NCI-H187 treated with DMSO at 0.1 percent for 48 hours (cell line): ENCODE data around the gene MYMK.

Experiments used
- DNase-seq: peaks from one replicate; lab custom pipeline; 2025; lab: John Stamatoyannopoulos, UW

Gene MYMK

DNA sequence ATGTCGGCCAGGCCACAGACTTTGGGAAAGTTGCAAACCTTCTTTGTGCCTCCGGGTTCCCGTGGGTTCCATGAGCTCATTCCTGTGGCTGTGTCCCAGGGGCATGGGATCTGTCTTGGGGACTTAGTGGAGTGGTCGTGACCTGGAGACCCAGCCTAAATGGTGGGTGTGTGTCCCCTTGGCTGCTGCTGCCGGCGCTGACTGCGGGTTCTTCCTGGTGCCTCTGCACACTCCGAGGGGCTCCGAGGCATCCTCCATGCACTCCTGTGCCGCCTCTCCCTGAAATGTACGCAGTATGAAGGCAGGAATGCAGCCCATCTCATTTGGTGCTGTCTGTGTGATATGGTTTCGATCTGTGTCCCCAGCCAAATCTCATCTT lies 24.9 kb downstream of the MYMK start:
- DNase-seq: no peak

- no peak for DNase-seq
Measured at GRCh38 chr9:133499132-133499891, 25.4 kb downstream of the MYMK start.

- no peak for DNase-seq
Measured at GRCh38 chr9:133496861-133497842, 27.6 kb downstream of the MYMK start.

GRCh38 chr9:133495327-133496293 lies 29.1 kb downstream of the MYMK start:
- DNase-seq: no peak

GRCh38 chr9:133494636-133495326 lies 30.0 kb downstream of the MYMK start:
- DNase-seq: no peak

DNA sequence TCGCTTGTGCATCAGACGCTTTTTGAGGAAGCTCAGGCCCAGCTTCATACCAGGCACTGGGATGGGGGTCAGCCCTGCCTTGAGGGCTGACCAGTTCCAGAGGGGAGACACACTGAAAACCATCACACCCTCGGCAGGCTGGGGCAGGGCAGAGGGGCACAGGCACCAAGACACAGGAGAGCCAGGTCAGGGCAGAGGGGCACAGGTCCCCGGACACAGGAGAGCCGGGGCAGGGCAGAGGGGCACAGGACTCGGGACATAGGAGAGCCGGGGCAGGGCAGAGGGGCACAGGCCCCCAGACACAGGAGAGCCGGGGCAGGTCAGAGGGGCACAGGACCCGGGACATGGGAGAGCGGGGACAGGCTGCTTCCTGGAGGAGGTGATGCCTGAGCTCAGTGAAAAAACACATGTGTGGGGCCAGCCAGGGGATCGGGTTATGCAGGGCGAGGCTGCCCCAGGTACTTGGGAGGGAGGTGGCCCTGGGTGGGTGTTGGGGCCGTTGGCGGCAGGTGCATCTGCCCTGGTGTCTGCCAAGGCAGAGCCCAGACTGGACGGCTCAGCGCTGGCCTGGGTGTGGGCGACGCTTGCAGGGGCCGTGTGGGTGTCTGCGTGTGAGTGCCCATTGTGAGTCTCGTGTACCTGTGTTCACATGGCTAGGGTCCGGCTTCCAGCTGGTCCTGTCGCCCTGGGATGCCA lies 30.8 kb downstream of the MYMK start:
- DNase-seq: no peak

DNA sequence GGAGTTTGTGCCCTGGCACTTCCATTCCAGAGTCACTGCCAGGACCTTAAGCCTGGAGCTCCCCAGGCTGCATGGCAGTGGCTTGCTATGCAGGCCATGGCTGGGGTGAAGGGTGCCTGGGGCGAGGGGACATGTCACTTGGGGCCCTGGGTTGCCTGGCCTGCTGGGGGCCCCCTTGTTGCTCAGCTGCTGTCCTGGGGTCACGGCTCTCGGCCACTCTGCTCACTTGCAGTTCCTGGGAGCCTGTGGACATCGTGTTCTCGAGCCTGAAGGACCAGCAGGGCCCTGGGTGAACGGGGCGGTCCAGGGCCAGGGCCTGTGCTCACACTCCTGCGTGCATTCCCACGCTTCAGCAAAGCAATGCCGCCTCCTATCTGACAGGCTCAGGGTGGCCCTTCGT lies 31.3 kb downstream of the MYMK start:
- DNase-seq: no peak

DNA sequence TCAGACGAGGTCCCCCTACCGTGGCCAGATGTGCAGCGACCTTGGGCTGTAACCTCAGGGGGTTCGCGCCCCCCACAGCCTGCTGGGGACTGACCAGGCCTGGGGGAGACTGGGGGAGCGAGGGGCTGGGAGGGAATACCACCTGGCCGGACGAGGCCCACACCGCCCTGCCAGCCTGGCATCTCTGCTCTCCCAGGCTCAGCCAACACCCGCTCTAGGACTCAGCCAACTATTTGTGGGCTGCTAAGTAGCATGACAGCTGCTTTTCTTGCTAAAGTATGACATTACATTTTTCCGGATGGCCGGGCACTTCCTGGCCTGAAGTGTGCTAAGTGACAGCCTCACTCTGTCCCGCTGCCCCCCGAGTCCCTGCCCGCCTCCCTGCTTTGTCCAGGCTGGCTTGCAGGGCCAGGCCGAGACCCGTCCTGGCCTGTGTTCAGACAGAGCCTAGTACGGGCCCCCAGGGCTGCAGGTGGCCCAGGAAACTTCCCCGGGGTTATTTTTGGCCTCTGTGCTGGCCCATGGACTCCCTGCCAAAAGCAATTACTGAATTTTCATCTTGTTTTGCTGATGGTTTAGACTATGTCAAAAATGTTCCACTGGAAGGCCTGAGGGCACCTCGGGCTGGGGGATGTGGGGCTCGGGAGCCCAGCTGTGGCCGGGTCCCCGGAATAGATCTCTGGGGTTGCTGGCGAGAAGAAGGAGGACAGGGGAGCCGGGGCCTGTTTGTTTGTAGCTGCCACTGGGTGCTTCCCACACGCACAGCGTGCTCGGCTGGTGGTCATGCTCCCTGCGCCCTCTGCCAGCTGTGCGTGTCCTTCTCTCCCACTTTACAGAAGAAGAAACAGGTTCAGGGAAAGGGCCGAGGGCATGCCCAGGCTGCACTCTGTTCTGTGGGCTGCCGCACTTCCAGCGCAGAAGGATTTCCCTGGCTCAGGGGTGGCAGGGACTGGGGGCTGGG lies 32.4 kb downstream of the MYMK start:
- DNase-seq: no peak

- DNase-seq: no peak
Measured at GRCh38 chr9:133491656-133491925, 33.2 kb downstream of the MYMK start.

DNA sequence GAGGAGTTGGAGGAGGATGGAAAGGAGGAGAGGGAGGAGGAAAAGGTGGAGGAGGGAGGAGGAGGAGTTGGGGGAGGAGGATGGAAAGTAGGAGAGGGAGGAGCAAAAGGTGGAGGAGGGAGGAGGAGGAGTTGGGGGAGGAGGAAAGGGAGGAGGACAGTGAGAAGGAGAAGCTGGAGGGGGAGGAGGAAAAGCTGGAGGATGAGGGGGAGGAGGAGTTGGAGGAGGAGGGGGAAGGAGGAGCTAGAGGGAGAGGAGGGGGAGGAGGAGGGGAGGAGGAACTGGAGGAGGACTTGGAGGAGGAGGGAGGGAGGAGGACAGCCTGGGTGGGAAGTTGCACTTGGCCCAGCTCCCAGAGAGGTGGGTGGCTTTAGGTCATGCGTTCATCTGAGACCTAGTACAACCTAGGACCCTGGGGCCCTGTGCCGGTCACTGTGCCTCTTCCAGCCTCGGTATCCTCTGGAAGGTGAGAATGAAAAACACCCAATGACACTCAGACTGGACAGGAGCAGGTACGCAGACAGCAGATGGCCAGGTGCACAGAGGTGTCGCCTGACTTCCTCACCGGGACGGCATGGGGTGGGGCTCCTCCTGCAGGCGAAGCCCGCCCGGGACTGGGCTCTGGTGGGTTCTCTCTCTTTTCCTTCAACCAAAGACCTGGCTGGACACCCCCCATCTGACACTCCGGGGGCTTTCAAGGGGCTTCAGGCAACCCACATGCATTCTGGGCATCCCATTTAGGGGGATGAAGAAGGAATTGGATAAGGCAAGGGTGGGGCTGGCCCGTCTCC lies 33.7 kb downstream of the MYMK start:
- DNase-seq: no peak

- no peak for DNase-seq
Measured at GRCh38 chr9:133490201-133490681, 34.5 kb downstream of the MYMK start.

DNA sequence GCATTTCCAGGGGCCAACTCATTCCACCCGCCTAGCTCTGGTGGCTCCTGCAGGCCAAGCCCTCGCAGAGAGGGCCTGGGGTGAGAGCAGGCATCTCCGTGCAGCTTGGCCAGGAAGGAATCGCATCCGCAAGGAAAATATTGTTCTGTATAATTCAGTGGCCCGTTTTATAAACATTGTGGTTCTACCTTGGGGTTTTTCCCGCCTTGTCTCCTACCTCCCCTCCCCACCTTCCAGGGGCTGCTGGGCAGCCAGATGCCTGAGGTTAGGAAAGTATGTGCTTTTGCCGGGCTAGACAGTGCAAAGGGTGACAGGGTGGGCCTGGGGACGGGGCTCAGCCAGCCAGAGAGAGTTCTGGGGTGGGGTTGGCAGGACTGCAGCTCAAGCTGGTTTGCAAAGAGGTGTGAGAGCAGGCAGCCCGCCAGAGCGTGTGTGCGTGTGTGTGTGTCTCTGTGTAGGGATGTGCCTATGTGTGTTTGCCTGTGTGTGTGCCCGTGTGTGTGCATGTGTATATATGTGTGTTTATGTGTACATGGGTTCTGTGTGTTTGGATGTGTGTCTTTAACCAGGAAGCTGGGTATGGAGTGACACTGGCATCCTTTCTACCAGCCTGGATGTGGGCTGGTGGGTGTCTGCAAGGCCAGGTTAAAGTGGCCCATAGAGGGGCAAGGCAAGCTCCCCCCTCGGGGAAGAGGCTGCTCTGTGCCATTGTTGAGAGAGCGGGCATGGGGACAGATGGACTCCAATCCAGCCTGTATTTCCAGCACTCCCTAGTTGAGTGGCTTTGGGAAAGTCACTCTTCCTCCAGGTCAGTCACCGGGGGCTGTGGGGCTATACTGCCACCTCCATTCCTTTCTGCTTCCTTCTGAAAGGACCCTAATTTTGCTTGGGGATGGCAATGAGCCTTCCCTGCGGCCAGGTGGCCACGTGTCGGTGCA lies 35.2 kb downstream of the MYMK start:
- DNase-seq: no peak

DNA sequence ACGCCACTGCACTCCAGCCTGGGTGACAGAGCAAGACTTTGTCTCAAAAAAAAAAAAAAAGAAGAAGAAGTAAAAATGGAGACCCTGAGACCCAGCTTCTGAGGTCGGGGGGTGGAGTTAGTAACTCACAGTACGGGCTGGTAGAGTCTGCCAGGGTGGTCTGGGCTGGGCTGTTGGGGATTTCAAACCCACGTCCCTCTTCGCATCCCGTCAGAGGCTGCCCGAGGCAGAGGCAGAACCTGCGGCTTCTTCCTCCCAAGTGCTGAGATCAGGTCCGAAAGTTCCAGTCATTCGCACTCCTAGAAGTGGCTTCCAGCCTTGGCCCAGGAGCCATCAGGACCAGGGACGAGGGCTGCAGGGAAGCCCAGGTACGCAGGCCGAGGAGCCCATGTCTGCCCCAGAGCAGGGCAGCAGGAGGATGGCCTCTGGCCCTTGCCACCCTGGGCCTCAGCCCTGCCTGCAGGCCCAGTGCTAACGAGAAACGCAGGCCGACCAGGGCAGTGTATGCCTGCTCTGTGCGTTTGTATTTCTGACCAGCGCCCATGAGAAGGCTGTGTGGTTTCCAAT lies 36.0 kb downstream of the MYMK start:
- DNase-seq: no peak

- DNase-seq: no peak
Measured at GRCh38 chr9:133487331-133487725, 37.4 kb downstream of the MYMK start.

- no peak for DNase-seq
Measured at GRCh38 chr9:133485531-133486260, 39.1 kb downstream of the MYMK start.

GRCh38 chr9:133484671-133485437 lies 39.9 kb downstream of the MYMK start:
- no peak for DNase-seq
